Gastroesophageal sphincter (tissue), 3 donors: Measurements from ENCODE around the gene CEACAM16.

Experiments
- CTCF ChIP-seq, 4 experiments: fragments of 200-600 bp in 2 of 4; fragments of 450-650 bp in 2 of 4; sonication (generic) in 1 of 4; IDR thresholded peaks; one replicate each; pipeline ENCODE4 v1.5.1; 2017 to 2019; ENCODE audit warnings: antibody characterized with exemption in 4 of 4, mild to moderate bottlenecking in 2 of 4, moderate library complexity in 2 of 4
- EP300 ChIP-seq: sonication (generic); formaldehyde crosslinking; IDR thresholded peaks from one replicate; pipeline ENCODE4 v1.6.1; 2017; ENCODE audit warnings: antibody characterized with exemption, mild to moderate bottlenecking
- POLR2A ChIP-seq, 2 donors: fragments of 450-650 bp; IDR thresholded peaks; one replicate each; pipeline ENCODE4 v1.6.1; 2017; ENCODE audit warnings: antibody characterized with exemption in 2 of 2, mild to moderate bottlenecking in 2 of 2, moderate library complexity in 1 of 2
- POLR2AphosphoS5 ChIP-seq: sonication (generic); formaldehyde crosslinking; IDR thresholded peaks from one replicate; pipeline ENCODE4 v1.6.1; 2017; ENCODE audit warnings: antibody characterized with exemption

GRCh38 chr19:44677019-44677811 is 21.7 kb upstream of the CEACAM16 start:
- no peak for TF ChIP-seq CTCF (IDR thresholded peaks at IDR 0.05)
- no peak for TF ChIP-seq POLR2A (IDR thresholded peaks at IDR 0.05)
- no peak for TF ChIP-seq POLR2AphosphoS5
- TF ChIP-seq EP300: no peak
